ENCODE results near the gene ARID1B. TPM values are rescaled to one million over a fixed set of nuclear protein-coding genes. Genes with fewer than 3 reads are reported as not detected.

ARID1B gene
- total RNA-seq, 1 experiment from 2014 or later: 24.2 TPM

DNA sequence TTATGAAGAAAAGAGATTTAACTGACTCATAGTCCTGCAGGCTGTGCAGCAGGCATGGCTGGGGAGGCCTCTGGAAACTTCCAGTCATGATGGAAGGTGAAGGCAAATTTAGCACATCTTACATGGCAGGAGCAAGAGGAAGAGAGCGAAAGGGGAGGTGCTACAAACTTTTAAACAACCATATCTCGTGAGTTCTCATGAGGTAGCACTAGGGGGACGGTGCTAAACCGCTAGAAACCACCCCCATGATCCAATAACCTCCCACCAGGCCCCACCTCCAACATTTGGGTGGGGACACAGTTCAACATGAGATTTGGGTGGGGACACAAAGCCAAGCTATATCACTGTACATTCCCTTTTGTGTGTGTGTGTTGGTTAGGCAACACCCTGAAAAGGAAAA lies 336.2 kb downstream of the ARID1B start:
- no peaks in the 10 kb centered on the region for H3K9me2 ChIP-seq (replicated peaks; ENCODE audit: low read length)
- BruUV-seq (replicated peaks): no TSS peak
- H3K4me3 ChIP-seq (ENCODE audit: low read length): no peak overlapping the region
- POLR2A ChIA-PET (ENCODE audit: unreplicated experiment): no interaction called here
- H3K79me2 ChIP-seq (ENCODE audit: low read length): no peaks in the 10 kb centered on the region
- intact Hi-C loops (cut with micrococcal nuclease): no loop called here
- H4K20me1 ChIP-seq (ENCODE audit: low read length): no peaks in the 10 kb centered on the region
- H3F3A ChIP-seq (ENCODE audit: low read length, unreplicated experiment): no peaks in the 10 kb centered on the region
- TF ChIP-seq EZH2 (IDR thresholded peaks at IDR 0.05; ENCODE audit: low read length, unreplicated experiment) (no peak), EZH2phosphoT487 (IDR thresholded peaks at IDR 0.05; ENCODE audit: borderline replicate concordance, low read length) (no peak)
- TF ChIP-seq, protein P1, sequence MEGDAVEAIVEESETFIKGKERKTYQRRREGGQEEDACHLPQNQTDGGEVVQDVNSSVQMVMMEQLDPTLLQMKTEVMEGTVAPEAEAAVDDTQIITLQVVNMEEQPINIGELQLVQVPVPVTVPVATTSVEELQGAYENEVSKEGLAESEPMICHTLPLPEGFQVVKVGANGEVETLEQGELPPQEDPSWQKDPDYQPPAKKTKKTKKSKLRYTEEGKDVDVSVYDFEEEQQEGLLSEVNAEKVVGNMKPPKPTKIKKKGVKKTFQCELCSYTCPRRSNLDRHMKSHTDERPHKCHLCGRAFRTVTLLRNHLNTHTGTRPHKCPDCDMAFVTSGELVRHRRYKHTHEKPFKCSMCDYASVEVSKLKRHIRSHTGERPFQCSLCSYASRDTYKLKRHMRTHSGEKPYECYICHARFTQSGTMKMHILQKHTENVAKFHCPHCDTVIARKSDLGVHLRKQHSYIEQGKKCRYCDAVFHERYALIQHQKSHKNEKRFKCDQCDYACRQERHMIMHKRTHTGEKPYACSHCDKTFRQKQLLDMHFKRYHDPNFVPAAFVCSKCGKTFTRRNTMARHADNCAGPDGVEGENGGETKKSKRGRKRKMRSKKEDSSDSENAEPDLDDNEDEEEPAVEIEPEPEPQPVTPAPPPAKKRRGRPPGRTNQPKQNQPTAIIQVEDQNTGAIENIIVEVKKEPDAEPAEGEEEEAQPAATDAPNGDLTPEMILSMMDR (conservative IDR thresholded peaks at IDR 0.05; ENCODE audit: low read depth, low read length): no peak
- peaks cover 11% of the 10 kb centered on the region for H3K4me1 ChIP-seq (ENCODE audit: insufficient read depth, low read length)
- H3K9me3 ChIP-seq (ENCODE audit: low read length): no peaks in the 10 kb centered on the region
- DNase-seq (no peak), ATAC-seq (no peak)
- H3K9ac ChIP-seq (ENCODE audit: low read length): no peak overlapping the region
- H3K27me3 ChIP-seq (ENCODE audit: low read length): no peaks in the 10 kb centered on the region
- H2AFZ ChIP-seq (ENCODE audit: low read length): no peak overlapping the region
- H3K27ac ChIP-seq (ENCODE audit: low read length): no peak overlapping the region
- H3K4me2 ChIP-seq (ENCODE audit: low read length): no peak overlapping the region
- H3K36me3 ChIP-seq (ENCODE audit: low read depth, low read length): no peaks in the 10 kb centered on the region
- CTCF ChIA-PET: no interaction called here

DNA sequence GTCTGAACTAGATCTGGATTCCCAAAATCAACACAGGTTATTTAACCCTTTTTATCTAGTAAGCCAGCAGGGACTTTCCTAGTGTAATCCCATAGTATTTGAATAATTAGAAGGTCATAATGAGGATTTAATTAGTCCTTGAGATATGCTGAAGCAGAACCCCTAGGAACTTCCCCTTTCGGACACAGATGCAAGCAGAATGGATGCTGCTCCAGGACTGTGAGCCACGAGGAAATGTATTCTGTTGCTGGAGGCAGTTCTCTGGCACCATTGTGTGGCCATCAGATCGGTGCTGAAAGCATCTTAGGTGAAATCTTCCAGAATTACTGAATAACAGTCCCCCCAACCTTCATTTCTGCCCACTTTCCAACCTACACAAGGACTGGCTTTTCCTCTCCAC lies 339.2 kb downstream of the ARID1B start:
- ATAC-seq (no peak), DNase-seq (no peak)
- no peaks in the 10 kb centered on the region for H3K4me1 ChIP-seq (ENCODE audit: insufficient read depth, low read length)
- TF ChIP-seq EZH2 (IDR thresholded peaks at IDR 0.05; ENCODE audit: low read length, unreplicated experiment) (no peak), EZH2phosphoT487 (IDR thresholded peaks at IDR 0.05; ENCODE audit: borderline replicate concordance, low read length) (no peak)
- TF ChIP-seq, protein P1 (conservative IDR thresholded peaks at IDR 0.05; ENCODE audit: low read depth, low read length): no peak
- H3K79me2 ChIP-seq (ENCODE audit: low read length): no peaks in the 10 kb centered on the region
- ChIA-PET CTCF (no interaction called here), POLR2A (ENCODE audit: unreplicated experiment) (no interaction called here)
- H3K9me2 ChIP-seq (replicated peaks; ENCODE audit: low read length): no peaks in the 10 kb centered on the region
- no peaks in the 10 kb centered on the region for H3F3A ChIP-seq (ENCODE audit: low read length, unreplicated experiment)
- no peaks in the 10 kb centered on the region for H3K36me3 ChIP-seq (ENCODE audit: low read depth, low read length)
- no peaks in the 10 kb centered on the region for H4K20me1 ChIP-seq (ENCODE audit: low read length)
- no TSS peak for BruUV-seq (replicated peaks)
- no peak overlapping the region for H3K4me3 ChIP-seq (ENCODE audit: low read length)
- no peak overlapping the region for H3K27ac ChIP-seq (ENCODE audit: low read length)
- H3K9ac ChIP-seq (ENCODE audit: low read length): no peak overlapping the region
- intact Hi-C loops (cut with micrococcal nuclease): no loop called here
- no peak overlapping the region for H3K4me2 ChIP-seq (ENCODE audit: low read length)
- H3K27me3 ChIP-seq (ENCODE audit: low read length): no peaks in the 10 kb centered on the region
- no peaks in the 10 kb centered on the region for H3K9me3 ChIP-seq (ENCODE audit: low read length)
- H2AFZ ChIP-seq (ENCODE audit: low read length): no peak overlapping the region

DNA sequence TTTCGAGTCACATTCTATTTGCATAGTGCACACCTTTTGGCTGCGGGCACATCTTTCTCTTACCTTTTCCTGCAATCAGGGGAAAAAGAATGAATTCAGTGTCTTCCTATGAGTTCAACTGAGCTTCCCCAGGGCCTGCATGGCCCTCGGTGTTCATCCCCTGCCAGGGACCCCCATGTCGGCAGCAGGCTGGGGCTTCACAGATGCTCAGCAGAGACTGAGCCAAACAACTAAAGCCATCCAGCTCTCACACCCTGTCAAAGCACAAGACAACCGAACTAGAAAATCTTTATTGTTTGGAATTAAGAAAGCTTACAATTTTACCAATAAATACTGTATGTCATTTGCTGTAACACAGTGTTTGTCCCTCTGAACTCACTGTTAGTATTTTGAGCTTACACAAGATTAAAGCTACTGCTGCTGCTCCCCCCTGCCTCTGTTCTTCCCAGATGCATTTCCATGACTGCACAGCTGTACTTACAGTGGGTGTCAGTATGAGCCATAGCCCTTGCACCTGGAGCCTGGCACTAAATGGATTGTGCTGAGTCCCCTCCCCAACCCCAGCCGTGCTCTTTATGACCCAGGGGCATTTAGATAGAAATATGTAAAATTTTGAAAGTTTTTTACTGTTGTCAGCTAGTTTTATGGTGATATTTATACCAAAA lies 340.4 kb downstream of the ARID1B start:
- Histone ChIP-seq H3K79me2 (ENCODE audit: low read length) (no peaks in the 10 kb centered on the region), H3K9me2 (replicated peaks; ENCODE audit: low read length) (no peaks in the 10 kb centered on the region), H3K27ac (ENCODE audit: low read length) (no peak overlapping the region), H3F3A (ENCODE audit: low read length, unreplicated experiment) (no peaks in the 10 kb centered on the region), H3K27me3 (ENCODE audit: low read length) (no peaks in the 10 kb centered on the region), H3K9me3 (ENCODE audit: low read length) (no peaks in the 10 kb centered on the region), H2AFZ (ENCODE audit: low read length) (no peak overlapping the region), H3K9ac (ENCODE audit: low read length) (no peak overlapping the region), H4K20me1 (ENCODE audit: low read length) (no peaks in the 10 kb centered on the region), H3K4me1 (ENCODE audit: insufficient read depth, low read length) (no peaks in the 10 kb centered on the region), H3K4me3 (ENCODE audit: low read length) (no peak overlapping the region), H3K4me2 (ENCODE audit: low read length) (no peak overlapping the region), H3K36me3 (ENCODE audit: low read depth, low read length) (no peaks in the 10 kb centered on the region)
- intact Hi-C loops (cut with micrococcal nuclease): no loop called here
- no peak for ATAC-seq
- BruUV-seq (replicated peaks): no TSS peak
- TF ChIP-seq EZH2 (IDR thresholded peaks at IDR 0.05; ENCODE audit: low read length, unreplicated experiment) (no peak), EZH2phosphoT487 (IDR thresholded peaks at IDR 0.05; ENCODE audit: borderline replicate concordance, low read length) (no peak)
- ChIA-PET POLR2A (ENCODE audit: unreplicated experiment) (no interaction called here), CTCF (no interaction called here)
- DNase-seq: no peak
